LNCaP clone FGC (cell line): ENCODE data around the gene DFFB.

Experiments used
- DNase-seq: peaks from one replicate; pipeline ENCODE4 v3.0.0-alpha.2; 2011; ENCODE audit warnings: low read depth
- H3K4me3 ChIP-seq: 2 replicates; pipeline ENCODE4 v1.5.1; 2011; ENCODE audit warnings: mild to moderate bottlenecking, low read depth, low read length, control low read depth
- TF ChIP-seq, protein P1 (sequence below): IDR thresholded peaks from 2 replicates; pipeline ENCODE4 v1.5.1; 2012; ENCODE audit warnings: mild to moderate bottlenecking; ENCODE audit not compliant: control insufficient read depth, insufficient read depth; ENCODE audit errors: extremely low read depth

DFFB gene

GRCh38 chr1:3814771-3815561, 42.3 kb upstream of the DFFB start:
- TF ChIP-seq, protein P1, sequence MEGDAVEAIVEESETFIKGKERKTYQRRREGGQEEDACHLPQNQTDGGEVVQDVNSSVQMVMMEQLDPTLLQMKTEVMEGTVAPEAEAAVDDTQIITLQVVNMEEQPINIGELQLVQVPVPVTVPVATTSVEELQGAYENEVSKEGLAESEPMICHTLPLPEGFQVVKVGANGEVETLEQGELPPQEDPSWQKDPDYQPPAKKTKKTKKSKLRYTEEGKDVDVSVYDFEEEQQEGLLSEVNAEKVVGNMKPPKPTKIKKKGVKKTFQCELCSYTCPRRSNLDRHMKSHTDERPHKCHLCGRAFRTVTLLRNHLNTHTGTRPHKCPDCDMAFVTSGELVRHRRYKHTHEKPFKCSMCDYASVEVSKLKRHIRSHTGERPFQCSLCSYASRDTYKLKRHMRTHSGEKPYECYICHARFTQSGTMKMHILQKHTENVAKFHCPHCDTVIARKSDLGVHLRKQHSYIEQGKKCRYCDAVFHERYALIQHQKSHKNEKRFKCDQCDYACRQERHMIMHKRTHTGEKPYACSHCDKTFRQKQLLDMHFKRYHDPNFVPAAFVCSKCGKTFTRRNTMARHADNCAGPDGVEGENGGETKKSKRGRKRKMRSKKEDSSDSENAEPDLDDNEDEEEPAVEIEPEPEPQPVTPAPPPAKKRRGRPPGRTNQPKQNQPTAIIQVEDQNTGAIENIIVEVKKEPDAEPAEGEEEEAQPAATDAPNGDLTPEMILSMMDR = no peak
- DNase-seq = no peak
- no peak overlapping the region for H3K4me3 ChIP-seq

DNA sequence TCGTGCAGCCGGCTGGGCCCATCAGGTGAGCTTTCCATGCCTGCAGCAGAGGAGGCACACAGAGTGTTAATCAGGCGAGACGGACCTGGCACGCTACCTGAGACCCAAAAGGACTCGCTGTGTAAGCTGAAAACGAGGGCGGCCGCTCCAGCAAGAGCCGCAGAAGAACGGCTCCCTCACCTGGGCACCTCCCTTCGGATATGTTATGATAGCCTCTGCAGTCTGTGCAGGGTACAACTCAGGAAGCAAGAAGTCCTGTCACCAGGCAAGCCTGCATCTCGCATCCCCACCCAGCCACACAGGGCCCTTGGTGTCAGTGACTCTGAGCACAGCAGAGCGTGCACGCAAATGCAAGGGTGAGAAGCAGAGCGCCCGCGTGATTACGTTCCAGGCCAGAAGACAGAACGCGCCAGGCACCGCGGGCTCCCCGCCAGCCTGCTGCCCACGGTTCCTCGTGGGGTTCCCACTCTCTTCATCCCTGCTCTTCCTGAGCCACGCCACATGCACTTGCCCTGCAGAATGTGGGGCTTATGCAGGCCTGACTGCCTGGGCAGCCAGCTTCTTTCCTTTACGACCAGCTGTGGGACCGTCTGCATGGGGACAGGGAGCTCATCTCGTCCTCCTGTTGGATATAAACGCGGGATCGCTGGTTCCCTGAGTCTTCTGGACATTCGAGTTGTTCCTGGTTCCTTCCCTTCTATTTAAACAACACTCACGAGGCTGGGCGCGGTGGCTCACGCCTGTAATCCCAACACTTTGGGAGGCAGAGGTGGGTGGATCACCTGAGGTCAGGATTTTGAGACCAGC, 40.7 kb upstream of the DFFB start:
- no peak for DNase-seq
- no peak overlapping the region for H3K4me3 ChIP-seq
- TF ChIP-seq, protein P1 = no peak

DNA sequence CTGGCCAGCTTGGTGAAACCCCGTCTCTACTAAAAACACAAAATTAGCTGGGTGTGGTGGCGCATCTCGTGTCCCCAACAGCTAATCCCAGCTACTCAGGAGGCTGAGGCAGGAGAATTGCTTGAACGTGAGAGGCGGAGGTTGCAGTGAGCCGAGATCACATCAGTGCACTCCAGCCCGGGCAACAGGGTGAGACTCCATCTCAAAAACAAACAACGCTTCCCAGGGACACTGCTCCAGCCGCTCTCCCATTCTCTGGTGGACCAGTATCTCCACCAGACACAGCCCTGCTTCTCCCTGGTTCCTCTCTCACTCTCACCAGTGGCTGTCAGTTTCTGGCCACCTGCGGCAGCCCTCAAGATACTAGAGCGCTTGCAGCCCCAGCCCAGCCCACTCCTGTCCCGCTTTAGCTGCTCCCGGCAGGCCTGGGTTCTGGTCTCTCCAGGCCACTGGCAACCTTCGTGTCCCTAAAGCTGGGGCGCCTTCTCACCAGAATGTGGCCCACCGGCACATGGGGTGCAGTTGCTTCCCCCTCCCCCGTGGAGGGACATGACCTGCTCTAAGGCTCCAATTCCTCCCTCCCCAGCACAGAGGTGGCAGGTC, 40.0 kb upstream of the DFFB start:
- TF ChIP-seq, protein P1 = no peak
- DNase-seq = no peak
- no peak overlapping the region for H3K4me3 ChIP-seq

DNA sequence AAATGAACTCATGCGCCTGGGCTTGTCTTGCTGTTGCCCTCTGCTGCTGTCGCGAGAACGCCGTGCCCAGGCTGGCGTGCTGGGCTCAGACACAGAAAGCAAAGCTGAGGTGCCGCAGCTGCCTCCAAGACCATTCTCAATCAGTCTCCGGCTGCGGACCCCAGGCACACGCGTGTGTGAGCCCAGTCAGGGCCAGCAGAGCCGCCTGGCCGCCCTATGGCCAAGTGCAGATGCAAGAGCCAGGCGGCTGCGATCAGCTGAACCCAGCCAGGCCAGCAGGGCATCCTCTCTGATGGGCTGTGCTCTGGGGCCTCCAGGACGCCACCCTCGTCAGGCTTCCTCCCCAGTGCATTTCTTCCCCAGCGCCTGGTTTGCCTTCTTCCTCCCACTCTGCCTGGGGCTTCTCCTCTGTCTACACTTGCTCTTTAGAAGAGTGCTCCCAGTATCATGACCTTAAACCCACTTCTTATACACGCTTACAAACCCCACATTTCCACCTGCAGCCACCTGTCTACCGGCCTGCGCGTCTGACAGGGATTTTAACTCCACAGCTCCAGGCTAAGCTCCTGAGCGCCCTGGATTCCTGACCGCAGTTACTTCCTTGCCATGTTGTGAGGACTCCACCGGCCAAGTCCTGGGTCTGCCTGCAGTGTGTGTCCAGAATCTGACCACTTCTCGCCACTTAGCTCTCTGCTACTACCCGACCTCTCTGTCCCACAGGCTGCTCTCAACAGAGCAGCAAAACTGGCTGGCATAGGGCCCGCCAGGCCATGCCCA, 39.3 kb upstream of the DFFB start:
- H3K4me3 ChIP-seq = no peak overlapping the region
- TF ChIP-seq, protein P1 = no peak
- no peak for DNase-seq

DNA sequence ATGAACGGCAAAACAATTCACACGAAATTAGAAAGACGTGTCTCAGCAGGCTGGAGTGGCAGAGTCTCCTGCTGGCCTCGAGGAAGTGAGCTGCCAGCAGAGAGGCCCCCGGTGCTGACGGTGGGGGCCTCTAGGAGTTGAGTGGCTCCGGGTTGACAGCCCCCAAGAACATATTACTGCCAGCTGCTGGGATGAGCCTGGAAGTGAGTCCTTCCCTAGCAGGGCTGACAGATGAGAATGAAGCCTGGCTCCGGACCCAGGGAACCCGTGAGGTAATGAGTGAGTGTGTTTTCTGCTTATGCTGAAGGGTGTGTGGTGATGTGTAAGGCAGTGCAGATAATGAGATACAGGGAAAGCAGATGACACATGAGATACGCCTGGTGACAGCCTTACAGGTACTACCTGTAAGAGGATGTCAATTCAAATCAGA, 37.5 kb upstream of the DFFB start:
- no peak for DNase-seq
- TF ChIP-seq, protein P1 = no peak
- no peak overlapping the region for H3K4me3 ChIP-seq

GRCh38 chr1:3820316-3820715, 37.0 kb upstream of the DFFB start:
- TF ChIP-seq, protein P1 = no peak
- no peak overlapping the region for H3K4me3 ChIP-seq
- no peak for DNase-seq
